NCI-H2196 treated with DMSO at 0.1 percent for 48 hours (cell line): ENCODE measurements around the gene NUTM2A.
"Not testable (repeated sequence)": the region's sequence is repeated elsewhere in the genome, so short reads cannot be mapped to it uniquely, and the experiment has no call there.

Experiments used
- DNase-seq: peaks from one replicate; lab custom pipeline; 2025; ENCODE audit not compliant: unreplicated experiment; lab: John Stamatoyannopoulos, UW

Gene NUTM2A, protein sequence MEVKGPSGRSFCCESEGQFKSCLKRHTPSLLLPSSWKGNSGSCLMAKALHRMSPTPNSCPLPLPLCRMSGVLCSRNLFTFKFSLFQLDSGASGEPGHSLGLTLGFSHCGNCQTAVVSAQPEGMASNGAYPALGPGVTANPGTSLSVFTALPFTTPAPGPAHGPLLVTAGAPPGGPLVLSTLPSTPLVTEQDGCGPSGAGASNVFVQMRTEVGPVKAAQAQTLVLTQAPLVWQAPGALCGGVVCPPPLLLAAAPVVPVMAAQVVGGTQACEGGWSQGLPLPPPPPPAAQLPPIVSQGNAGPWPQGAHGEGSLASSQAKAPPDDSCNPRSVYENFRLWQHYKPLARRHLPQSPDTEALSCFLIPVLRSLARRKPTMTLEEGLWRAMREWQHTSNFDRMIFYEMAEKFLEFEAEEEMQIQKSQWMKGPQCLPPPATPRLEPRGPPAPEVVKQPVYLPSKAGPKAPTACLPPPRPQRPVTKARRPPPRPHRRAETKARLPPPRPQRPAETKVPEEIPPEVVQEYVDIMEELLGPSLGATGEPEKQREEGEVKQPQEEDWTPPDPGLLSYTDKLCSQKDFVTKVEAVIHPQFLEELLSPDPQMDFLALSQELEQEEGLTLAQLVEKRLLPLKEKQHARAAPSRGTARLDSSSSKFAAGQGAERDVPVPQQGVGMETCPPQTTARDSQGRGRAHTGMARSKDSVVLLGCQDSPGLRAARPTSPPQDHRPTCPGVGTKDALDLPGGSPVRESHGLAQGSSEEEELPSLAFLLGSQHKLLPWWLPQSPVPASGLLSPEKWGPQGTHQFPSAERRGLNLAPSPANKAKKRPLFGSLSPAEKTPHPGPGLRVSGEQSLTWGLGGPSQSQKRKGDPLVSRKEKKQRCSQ

DNA sequence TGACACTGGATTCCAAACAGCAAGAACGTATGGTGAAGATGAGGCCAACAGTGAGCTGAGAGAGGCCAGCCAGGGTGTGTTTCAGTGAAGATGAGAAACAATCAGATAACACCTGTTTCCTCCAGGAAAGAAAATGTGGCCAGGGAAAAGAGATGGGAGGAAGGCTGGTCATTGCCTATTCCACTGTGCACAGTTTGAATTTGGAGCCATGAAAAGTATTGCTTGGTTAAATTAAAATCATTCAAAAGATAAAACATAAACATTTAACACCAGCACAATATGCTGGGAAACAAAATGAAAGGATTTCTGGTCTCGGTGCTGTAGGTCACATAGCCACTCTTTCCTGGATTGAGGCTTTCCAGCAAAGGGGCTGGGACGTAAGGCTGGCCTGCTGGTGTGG, at the start of gene NUTM2A:
NUTM2A (plus strand) TSS at position 301 of the 400 bp plus-strand sequence. CDS start 383 bp downstream, outside the sequence.
- not testable (repeated sequence) for DNase-seq

DNA sequence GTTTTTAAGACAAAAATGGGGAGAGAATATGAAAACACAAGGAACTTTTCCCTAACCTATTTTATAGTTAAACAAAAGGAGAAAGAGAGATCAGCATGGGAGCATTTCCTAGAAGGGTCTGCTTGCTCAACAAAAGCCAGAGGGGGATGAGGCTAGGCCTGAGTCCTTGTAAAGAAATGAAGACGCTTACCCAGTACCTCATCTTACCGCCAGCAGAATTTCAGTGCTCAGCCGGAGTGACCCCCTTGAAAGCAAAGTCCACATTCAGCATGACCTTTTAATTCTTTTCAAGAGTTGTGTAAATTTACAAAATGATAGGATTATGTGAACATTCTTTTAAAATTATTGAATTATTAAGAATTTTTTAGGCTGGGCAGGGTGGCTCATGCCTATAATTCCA, 47.7 kb upstream of the NUTM2A start:
- DNase-seq, result not testable (repeated sequence)

DNA sequence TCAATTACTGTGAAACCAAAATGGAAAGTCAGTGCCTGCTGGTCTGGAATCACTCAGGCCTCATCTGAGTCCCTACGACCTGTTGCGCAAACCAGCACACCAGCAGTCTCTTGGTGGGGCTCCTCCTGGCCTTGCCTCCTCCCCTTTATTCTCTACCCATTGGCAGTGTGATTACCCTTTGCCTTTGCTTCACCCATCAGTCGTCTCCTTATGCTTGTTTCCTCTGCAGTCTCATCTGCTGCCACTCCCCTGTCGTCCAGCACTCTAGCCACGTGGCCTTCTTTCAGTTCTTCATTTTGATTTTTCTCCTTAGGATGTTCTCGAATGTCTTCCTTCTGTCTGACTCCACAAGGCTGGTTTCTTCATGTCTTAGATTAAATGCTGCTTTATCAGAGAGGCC, 40.8 kb upstream of the NUTM2A start:
- not testable (repeated sequence) for DNase-seq

DNA sequence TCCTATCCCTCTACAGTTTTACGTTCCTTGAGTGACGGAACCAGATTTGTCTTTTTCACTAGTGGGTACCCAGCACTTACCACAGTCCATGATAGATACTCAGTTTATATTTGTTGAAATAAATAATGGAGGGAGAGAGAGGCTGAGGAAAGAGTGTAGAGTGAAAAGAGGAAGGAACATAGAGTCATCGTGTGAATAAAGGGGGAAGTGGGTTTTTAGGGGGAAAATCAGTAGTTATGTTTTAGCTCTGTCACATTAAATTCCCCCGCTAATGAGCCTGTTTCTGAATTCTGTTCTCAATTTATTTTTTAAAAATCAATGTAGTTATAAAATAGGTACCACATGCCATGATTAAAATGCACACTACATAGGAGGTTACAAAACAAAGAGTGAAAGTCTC, 39.2 kb upstream of the NUTM2A start:
- not testable (repeated sequence) for DNase-seq

DNA sequence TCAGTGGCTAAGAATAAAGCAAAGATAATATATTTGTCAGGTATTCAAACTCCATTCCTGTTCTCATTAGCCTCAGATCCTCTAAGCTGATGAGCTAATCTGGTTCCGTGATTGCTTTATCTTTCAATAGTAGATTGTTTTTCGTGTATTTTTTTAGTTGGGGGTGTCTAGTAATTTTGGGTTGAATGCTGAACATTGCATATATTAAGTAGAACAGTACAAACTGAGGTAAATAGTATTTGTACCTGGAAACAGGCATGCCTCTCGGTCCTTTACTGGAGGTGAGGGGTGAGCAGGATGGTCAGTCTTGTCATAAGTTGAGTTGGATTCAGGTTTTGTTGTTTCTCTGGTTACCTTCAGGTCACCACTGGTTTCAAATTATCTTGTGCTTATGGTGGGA, 37.7 kb upstream of the NUTM2A start:
- not testable (repeated sequence) for DNase-seq

DNA sequence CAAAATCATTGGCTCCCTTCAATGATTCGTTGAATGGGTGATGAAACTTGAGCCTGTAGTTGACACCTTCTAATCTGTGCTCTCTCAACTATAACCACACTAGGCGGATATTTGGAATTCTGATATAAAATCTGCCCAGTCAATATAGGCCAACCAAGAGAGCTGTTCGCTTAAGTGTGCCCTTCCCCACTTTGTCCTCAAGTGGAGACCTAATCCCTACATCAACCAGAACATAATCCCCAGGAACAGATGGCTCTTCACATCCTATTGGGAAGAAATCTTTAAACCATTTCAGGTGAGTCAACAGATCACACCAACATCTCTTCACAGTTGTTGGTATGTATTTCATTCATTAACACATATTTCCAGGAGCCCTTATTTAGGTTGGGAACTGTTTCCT, 33.4 kb upstream of the NUTM2A start:
- DNase-seq, result not testable (repeated sequence)

DNA sequence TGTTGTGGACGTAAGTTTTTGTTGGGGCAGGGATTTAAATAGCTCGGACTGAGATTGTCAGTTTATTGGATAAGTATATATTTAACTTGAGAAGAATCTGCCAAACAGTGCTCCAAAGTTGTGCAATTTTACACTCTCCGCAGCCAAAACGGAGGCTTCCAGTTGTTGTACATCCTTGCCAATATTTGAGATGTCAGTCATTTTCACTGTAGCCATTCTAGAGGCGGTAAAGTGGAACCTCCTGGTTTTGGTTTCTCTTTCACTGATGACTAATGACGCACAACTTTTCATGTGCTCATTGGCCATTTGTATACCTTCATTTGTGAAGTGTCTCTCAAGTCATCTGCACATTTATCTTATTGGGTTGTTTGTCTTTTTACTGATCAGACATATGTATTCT, 24.3 kb upstream of the NUTM2A start:
- DNase-seq, result not testable (repeated sequence)

DNA sequence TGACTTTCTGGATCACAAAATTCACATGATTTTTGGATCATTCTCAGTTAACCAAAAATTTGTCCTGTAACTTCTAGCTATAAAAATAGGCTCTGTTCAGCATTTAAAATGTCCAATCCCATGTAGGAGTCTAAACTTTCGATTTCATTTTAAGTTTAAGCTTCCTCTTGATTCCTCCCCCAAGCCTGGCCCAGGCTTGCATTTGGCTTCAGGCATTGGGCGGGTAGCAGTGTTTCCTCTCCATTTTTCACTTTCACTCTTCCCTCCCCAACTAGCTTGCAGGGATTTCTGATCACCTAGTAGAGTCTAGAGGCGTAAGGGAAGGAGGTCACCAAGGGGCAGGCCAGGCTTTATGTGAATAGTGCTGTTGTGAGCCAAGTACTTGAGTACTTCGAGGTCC, 20.4 kb upstream of the NUTM2A start:
- DNase-seq, result not testable (repeated sequence)

DNA sequence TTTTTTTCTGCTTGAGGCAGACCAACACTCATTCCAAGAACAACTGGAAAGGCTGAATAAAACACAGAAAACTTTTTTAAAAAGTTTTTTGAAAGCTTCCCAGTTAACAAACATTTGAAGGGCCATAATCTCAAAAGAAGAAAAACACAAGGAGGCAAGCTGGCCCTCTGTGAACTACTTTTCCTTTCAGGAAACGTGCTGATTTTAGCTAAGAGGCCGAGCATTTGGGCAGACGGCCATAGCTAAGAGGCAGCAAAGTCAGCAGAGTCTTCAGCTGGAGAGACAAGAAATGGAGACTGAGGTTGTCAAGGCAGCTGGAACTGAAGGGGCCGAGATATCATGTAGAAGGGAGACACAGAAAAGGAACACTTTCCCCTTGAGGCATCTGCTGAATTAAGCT, 18.3 kb upstream of the NUTM2A start:
- DNase-seq, result not testable (repeated sequence)

DNA sequence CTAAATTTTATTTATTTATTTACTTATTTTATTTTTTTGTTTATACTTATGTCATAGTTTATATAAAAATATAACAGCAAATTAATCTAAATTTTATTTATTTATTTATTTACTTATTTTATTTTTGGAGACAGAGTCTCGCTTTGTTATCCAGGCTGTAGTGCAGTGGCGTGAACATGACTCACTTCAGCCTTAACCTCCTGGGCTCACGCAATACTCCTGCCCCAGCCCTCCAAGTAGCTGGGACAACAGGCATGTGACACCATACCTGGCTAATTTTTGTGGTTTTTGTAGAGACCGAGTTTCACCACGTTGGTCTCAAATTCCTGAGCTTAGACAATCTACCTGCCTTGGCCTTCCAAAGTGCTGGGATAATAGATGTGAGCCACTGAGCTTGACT, 14.9 kb upstream of the NUTM2A start:
- DNase-seq, result not testable (repeated sequence)

DNA sequence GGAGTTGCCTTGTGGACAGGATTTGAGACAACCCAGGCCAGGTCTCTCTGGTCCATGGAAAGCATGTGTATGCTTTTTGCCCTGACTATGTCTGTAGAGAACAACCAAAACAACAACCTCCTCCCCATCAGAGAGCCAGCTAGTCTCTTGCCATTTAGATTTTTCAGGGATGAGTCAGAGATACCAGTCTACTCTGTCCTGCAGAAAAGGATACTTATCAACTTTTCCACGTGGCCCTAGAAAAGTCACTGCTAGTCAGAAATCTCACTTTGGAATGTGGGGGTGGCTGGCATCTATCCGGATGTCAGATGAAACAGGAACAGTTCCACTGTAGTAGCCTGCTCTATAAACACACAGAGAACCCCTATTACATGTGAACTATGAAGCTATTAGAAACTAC, 13.4 kb upstream of the NUTM2A start:
- not testable (repeated sequence) for DNase-seq

DNA sequence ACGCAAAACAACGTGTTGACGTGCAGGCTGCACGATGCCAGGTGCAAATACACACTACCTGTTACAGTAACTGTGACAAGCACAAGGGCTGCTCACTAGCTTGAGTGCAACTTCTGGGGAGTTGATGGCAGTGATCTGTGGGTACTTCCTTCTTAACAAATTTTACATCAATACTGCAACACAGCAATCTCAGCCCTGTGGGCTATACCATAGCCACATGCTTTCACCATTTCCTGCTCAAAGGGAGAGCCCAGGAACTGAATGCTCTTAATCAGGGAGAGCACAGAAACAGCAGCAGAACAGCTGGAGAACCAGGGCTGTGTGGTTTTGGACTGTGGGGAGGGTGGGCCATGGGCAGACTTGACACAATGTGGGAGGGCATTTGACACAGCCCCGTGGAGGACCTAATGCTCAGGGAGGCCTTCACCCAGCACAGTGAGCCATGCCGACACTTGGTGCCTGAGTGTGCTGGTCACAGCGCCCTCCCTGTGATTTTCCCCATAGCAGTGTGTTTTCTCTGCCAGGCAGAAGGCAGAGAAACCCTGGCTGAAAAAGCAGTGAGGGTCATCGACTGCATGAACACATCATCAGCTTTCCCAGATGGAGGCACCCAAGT, 12.0 kb upstream of the NUTM2A start:
- not testable (repeated sequence) for DNase-seq

DNA sequence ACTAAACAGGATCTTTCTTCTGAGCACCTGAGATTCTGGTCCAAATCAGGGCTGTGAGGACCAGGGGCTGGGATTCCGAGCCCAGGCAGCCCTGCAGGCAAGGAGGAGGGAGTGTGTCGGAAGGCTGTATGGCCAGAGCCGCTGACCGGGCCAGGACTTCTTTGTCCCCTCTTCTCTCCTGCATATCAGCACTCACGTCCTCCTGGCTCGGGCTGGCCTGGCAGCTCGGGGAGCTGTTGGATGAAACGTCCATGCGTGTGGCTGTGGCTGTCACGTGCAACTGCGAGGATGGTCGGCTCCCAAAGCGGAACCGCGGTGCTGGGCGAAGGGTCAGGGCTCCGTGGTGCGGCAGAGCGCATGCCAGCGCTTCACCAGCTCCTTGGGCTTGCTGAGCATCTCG, 11.4 kb upstream of the NUTM2A start:
- not testable (repeated sequence) for DNase-seq

DNA sequence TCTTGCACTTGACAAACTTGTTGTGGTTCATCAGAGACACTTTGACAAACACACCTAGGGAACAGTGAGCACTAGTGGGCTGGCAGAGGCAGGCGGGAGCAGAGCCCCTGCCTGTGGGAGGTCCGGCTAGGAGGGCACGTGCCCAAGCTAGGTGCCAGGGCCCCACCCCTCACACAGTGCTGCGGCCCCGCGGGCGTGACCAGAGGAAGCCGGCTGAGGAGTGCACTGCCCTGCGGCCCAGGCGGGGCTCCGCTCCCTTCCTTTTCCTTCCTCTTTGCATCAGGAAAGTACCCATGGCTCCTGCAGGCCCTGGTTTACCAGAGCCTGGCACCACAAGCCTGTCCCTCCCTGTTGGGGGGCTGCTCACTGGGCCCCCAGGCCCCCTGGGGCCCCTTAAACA, 9.1 kb upstream of the NUTM2A start:
- DNase-seq, result not testable (repeated sequence)

DNA sequence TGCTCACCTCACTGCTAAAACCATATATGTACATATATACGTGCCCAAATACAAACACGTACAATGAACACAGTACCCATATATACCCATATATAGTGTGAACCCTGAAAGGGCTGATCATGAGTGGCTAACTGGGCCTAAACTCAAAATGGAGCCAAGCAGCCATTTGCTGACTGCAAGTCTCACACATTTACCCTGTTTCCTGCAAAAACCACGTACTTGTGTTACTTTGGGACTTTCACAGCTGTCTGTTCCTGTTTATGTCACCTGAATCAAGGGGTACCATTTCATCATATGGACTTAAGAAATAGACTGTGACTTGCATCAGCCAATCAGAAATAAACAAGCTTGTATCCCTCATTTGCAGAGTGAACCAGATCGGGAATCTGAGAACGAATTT, 5.9 kb upstream of the NUTM2A start:
- DNase-seq, result not testable (repeated sequence)

DNA sequence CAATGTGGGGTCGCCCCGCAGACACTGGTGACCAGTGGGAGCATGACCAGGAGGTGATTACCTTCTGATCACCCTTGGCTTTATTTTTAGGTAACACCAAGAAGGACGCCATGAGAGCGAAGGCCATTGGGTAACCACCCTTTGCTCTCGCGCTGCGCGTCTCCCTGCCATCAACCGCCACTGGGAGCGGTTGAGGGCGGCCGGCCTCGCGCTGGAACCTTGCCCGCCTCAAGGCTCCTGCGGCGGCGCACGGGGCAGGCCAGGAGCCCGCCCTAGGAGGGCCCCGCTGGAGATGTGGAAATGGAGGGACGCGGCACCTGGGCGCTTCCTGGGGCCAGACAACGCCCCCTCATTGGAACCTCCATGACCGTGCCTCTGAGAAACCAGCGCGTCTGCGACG, 2.5 kb upstream of the NUTM2A start:
- DNase-seq, result not testable (repeated sequence)

DNA sequence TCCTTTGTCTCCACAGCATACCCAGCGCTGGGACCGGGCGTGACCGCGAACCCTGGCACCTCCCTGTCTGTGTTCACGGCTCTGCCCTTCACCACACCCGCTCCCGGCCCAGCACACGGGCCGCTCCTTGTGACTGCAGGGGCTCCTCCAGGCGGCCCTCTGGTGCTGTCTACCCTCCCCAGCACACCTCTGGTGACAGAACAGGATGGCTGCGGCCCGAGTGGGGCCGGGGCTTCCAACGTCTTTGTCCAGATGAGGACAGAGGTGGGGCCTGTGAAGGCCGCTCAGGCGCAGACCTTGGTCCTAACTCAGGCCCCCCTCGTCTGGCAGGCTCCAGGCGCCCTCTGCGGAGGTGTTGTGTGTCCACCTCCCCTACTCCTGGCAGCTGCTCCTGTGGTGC, 3.0 kb downstream of the NUTM2A start:
- DNase-seq, result not testable (repeated sequence)

DNA sequence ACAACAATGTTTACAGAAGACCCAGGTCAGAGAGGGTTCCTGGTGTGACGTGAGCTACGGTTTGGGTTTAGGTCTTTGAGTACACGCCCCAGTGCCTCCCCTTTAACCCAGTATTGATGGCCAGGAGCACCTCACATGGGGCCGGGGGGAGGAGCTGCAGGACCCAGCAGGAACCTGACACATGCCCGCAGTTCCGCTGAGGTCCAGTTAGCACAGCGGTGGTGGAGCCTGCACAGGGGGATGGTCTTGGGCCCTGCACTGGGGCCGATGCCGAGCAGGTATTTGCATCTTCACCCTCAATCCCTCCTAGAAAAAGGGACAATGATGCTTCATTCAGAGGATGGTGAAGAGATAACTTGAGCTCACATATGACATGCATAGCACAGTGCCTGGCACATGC, 4.0 kb downstream of the NUTM2A start:
- not testable (repeated sequence) for DNase-seq

DNA sequence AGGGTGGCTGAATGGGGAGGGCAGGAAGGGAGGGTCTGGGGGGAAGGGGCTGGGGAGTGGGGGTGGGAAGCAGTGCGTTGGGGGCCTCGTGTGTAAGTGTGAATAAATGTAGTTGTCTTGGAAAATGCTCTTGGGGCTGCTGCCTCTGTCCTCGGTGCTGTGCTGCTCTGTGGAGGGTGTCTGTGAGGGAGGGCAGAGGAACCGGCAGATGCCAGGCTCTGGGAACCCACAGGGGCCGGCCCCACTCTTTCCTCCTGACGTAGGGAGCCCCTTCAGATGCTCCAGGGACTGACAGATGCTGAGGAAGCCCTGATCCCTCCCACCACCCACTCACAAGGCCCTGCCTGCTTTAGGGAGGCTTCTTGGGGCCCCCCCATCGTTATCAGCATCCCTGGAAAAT, 9.6 kb downstream of the NUTM2A start:
- not testable (repeated sequence) for DNase-seq

DNA sequence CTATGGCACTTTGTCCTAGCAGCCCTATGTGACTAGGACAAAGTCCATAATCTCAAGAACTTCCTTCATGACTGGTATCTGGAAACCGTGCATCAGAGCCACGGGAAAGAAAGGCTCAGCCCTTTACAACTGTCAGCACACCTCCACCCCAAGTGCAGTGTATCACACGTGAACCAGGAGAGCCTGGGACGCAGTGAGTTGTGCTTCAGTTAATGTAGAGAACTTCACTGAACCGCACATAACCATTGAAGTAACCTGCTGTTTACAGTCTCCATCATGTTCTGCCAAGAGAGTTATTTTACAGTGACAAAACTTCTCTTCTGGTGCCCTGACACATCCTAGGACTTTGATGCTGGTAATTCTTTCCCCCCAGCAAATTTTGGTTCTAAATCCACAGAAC, 12.0 kb downstream of the NUTM2A start:
- DNase-seq, result not testable (repeated sequence)

DNA sequence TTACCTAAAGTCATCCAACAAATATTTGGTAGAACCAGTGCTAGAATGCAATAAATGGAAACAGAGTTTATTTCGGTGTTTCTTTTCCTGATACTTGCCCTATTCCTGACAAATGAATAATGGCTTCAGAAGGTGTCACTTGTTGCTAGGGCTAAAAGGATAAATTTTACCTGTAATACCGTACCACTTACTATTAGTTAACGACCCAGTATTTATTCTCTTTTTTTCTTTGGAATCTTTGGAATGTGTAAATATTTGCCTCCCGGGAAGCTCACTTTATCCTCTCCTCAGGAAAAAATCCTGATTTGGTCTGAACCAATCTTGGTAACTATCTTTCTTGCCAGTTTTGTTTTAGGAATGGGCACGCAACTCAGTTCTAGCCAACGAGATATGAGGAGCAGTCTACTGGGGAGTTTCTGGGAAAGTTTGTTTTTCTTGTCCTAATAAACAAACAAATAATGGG, 14.1 kb downstream of the NUTM2A start:
- not testable (repeated sequence) for DNase-seq
